Adrenal gland (tissue), 12 donors: ENCODE measurements around the gene ZNF521. TPM values are rescaled to one million over a fixed set of nuclear protein-coding genes. Genes with fewer than 3 reads are reported as not detected.

Source experiments
- DNase-seq, 7 donors: peaks; one replicate each; pipeline ENCODE4 v3.0.0-alpha.2; 2019 to 2020
- H3K27ac ChIP-seq, 5 donors: fragments of 200-600 bp; sonication (generic) in 4 of 5; 1 replicate in 3 of 5; 2 replicates in 2 of 5; pipeline versions ENCODE4 v1.5.1 to v1.8.0; 2016 to 2020; ENCODE audit warnings: mild to moderate bottlenecking in 1 of 5
- H3K27me3 ChIP-seq: fragments of 200-600 bp; 2 replicates; pipeline ENCODE4 v1.8.0; 2021
- H3K36me3 ChIP-seq, 2 donors: fragments of 200-600 bp; replicated peaks in 1 of 2; 1 replicate in 1 of 2; 2 replicates in 1 of 2; pipeline versions ENCODE4 v1.5.1 to v1.8.0; 2018 to 2022
- H3K4me1 ChIP-seq, 2 donors: fragments of 200-600 bp; replicated peaks in 1 of 2; 1 replicate in 1 of 2; 2 replicates in 1 of 2; pipeline versions ENCODE4 v1.5.1 to v1.8.0; 2018 to 2021
- H3K4me3 ChIP-seq, 4 donors: fragments of 200-600 bp; sonication (generic) in 3 of 4; one replicate each; pipeline ENCODE4 v1.5.1; 2016 to 2018
- H3K9me3 ChIP-seq, 3 donors: fragments of 200-600 bp; sonication (generic) in 1 of 3; replicated peaks in 1 of 3; 1 replicate in 2 of 3; 2 replicates in 1 of 3; pipeline versions ENCODE4 v1.5.1 to v1.8.0; 2016 to 2021
- POLR2A ChIP-seq, 2 donors: fragments of 450-650 bp; IDR thresholded peaks; one replicate each; pipeline ENCODE4 v1.6.1; 2017; ENCODE audit warnings: antibody characterized with exemption in 2 of 2, mild to moderate bottlenecking in 2 of 2, moderate library complexity in 1 of 2
- WGBS, 4 donors: extraction: QIAGEN DNeasy Blood & Tissue Kit in 2 of 4; methylation state at CpG; one replicate each; pipeline versions ENCODE4 v1.1.5 to v1.1.7; 2013 to 2017; 5-methylcytosine and 5-hydroxymethylcytosine counted together
- intact Hi-C, 2 donors: fragments of 100-400 bp; cut with DNase I; formaldehyde crosslinking; loops; one replicate each; pipeline versions ENCODE4 v1.14.1 to v1.15.0; 2022 to 2023
- polyA plus RNA-seq, 3 donors: library from polyadenylated mRNA; stranded (reverse); fragments of 200-250 nt in 2 of 3; fragments of 350-450 nt in 1 of 3; fragmentation: Illumina TruSeq in 1 of 3; extraction: RNeasy Lipid Tissue Mini Kit (QIAGEN cat#74804) in 1 of 3; gene quantifications; one replicate each; pipeline ENCODE4 v1.2.3, GENCODE V29; 2013 to 2014
- total RNA-seq, 9 donors: library from RNA; depleted of rRNA in 4 of 9; stranded (reverse); fragments of >200 nt in 4 of 9; fragments of 120-200 nt in 1 of 9; fragmentation: NEBNext Ultra II Directional in 1 of 9; extraction: Animal tissue kit (Norgen Biotek cat#: 25700) in 1 of 9; gene quantifications; one replicate each; pipeline versions ENCODE4 v1.1.0 to v1.2.4, GENCODE V29; 2013 to 2023
- TF ChIP-seq, protein P1 (sequence below), 6 experiments: fragments of 450-650 bp in 4 of 6; fragments of 200-600 bp in 2 of 6; sonication (generic) in 1 of 6; IDR thresholded peaks; 1 replicate in 5 of 6; 2 replicates in 1 of 6; pipeline versions ENCODE4 v1.5.1 to v1.8.0; 2016 to 2021; ENCODE audit warnings: antibody characterized with exemption in 6 of 6, mild to moderate bottlenecking in 2 of 6, moderate library complexity in 1 of 6
- donor health status: healthy with polysubstance abuse.
- donor health status: Bipolar disorder and iron deficiency.
- donor health status: DM: yes; HTN: yes; CAD: no.
- donor health status: DM: no; HTN: no; CAD: no.
- donor health status: DM: no; HTN: no; CAD: no.
- donor health status: DM: yes; HTN: yes; CAD: no.

The ZNF521 gene
- total and polyA plus RNA-seq, 12 donors = 3.7 to 270 (median 43.0) TPM

DNA sequence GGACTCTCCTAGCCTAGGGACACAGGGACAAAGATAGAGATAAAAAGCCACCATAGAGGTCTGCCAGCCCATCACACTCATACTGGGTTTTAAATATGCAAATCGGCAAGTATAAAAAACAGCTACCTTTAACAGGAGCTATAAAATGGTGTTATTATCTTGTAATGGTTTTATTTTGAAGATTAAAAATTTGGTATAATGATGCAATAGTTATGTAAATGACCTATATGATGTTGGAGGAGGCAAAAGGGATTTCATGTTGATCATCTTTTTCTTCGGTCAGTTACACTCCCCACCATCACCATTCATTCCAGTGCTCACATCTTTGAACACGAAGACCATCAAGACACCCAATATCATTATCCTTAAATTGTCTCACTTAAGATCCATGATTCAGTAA lies 11.2 kb downstream of the ZNF521 start:
- no peak for DNase-seq
- intact Hi-C loops = no loop called here
- Histone ChIP-seq H3K9me3 (no peaks in the 10 kb centered on the region), H3K36me3 (no peaks in the 10 kb centered on the region), H3K4me1 (peaks cover 0 to 9% of the 10 kb centered on the region in 2 donors), H3K4me3 (no peak overlapping the region), H3K27me3 (no peaks in the 10 kb centered on the region), H3K27ac (no peak overlapping the region)
- TF ChIP-seq POLR2A (IDR thresholded peaks at IDR 0.05) = no peak
- TF ChIP-seq, protein P1, sequence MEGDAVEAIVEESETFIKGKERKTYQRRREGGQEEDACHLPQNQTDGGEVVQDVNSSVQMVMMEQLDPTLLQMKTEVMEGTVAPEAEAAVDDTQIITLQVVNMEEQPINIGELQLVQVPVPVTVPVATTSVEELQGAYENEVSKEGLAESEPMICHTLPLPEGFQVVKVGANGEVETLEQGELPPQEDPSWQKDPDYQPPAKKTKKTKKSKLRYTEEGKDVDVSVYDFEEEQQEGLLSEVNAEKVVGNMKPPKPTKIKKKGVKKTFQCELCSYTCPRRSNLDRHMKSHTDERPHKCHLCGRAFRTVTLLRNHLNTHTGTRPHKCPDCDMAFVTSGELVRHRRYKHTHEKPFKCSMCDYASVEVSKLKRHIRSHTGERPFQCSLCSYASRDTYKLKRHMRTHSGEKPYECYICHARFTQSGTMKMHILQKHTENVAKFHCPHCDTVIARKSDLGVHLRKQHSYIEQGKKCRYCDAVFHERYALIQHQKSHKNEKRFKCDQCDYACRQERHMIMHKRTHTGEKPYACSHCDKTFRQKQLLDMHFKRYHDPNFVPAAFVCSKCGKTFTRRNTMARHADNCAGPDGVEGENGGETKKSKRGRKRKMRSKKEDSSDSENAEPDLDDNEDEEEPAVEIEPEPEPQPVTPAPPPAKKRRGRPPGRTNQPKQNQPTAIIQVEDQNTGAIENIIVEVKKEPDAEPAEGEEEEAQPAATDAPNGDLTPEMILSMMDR (IDR thresholded peaks at IDR 0.05) = no peak
- 64 to 96% (median 76%) methylated on average over 3 of the region's 3 CpGs for WGBS, 4 donors

DNA sequence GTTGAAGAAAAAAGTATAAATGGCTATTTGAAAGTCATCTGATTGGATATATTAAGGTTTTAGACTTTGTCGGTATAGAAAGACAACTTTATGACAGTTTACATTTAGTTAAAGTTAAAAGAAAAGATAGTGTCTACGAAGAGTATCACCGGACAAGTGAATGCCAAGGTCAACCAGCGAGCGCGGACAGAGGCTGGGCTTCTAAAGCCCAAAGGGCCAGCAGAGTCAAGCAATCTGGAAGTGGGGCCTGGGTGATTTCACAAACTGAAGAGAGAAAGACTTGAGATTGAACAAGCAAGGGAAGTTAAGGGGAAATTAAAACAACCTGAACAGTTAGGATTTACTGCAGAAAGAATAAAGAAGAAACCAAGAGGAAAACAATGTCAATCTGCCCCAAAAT lies 16.3 kb downstream of the ZNF521 start:
- no peak overlapping the region for H3K4me3 ChIP-seq
- 43 to 51% (median 47%) methylated on average over 6 of the region's 6 CpGs for WGBS, 4 donors
- intact Hi-C loops = no loop called here
- H3K9me3 ChIP-seq = no peaks in the 10 kb centered on the region
- H3K36me3 ChIP-seq = no peaks in the 10 kb centered on the region
- H3K27me3 ChIP-seq = no peaks in the 10 kb centered on the region
- peak in 5 of 7 donors; percentile 32 to 59 (median 43) for DNase-seq
- TF ChIP-seq POLR2A (IDR thresholded peaks at IDR 0.05) = no peak
- TF ChIP-seq, protein P1 (IDR thresholded peaks at IDR 0.05) = no peak
- peaks cover 12 to 22% of the 10 kb centered on the region in 2 donors for H3K4me1 ChIP-seq
- H3K27ac ChIP-seq = peak overlapping the region in 2 of 5 donors; percentile 6 to 8

DNA sequence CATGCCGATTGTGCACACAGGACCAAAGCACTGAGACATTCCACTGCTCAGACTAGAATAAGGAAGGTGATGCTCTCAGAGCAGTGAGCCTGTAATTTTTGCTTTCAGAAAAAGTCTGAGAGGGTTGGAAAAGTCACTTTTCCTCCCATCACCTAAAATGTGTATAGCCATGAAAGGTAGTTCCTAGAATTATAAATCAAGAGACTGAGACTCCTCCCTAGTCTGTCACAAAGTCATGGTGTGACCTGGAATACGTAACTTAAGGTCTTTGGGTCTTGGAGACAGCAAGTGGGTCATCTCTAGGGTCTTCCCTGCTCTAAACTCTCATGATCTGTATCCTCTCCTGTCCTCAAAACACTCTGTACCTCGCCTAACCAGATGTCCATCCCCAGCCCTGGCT lies 16.9 kb downstream of the ZNF521 start:
- no peak for DNase-seq
- TF ChIP-seq, protein P1 (IDR thresholded peaks at IDR 0.05) = no peak
- no peak for TF ChIP-seq POLR2A (IDR thresholded peaks at IDR 0.05)
- intact Hi-C loops = no loop called here
- no peaks in the 10 kb centered on the region for H3K27me3 ChIP-seq
- no peaks in the 10 kb centered on the region for H3K9me3 ChIP-seq
- H3K4me1 ChIP-seq = peaks cover 12 to 22% of the 10 kb centered on the region in 2 donors
- 92 to 96% (median 93%) methylated on average over 3 of the region's 3 CpGs for WGBS, 4 donors
- H3K4me3 ChIP-seq = no peak overlapping the region
- H3K27ac ChIP-seq = peak overlapping the region in 1 of 5 donors; percentile 8
- H3K36me3 ChIP-seq = no peaks in the 10 kb centered on the region

DNA sequence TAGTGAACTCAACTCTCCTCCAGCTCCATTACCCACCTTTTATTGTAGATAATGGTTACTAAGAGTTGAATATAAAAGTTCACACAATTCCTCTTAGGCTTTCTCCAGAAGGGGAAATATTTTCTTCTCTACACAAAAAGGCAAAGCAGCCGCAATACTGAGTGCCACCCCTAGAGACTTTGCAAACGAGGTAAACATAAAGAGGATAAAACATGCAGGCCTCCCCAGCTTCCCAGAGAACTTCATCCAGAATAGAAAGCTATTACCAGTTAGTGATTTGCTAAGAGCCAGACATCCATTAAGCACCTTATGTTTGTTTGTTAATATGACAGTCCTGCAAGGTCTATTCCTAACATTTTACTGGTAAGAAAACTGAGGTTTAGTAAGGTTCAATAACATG lies 17.4 kb downstream of the ZNF521 start:
- H3K27me3 ChIP-seq = no peaks in the 10 kb centered on the region
- TF ChIP-seq, protein P1 (IDR thresholded peaks at IDR 0.05) = peak in 2 of 6 experiments; percentile 12 to 15
- TF ChIP-seq POLR2A (IDR thresholded peaks at IDR 0.05) = no peak
- 89 to 98% (median 93%) methylated on average over 2 of the region's 2 CpGs for WGBS, 4 donors
- H3K36me3 ChIP-seq = no peaks in the 10 kb centered on the region
- no peak overlapping the region for H3K4me3 ChIP-seq
- H3K4me1 ChIP-seq = peaks cover 12 to 22% of the 10 kb centered on the region in 2 donors
- no peaks in the 10 kb centered on the region for H3K9me3 ChIP-seq
- H3K27ac ChIP-seq = no peak overlapping the region
- no peak for DNase-seq
- intact Hi-C loops = no loop called here
